Measurements from ENCODE around the gene C9orf40. TPM values are rescaled to one million over a fixed set of nuclear protein-coding genes. Genes with fewer than 3 reads are reported as not detected.

C9orf40 gene
- total RNA-seq, 2 donors from 2014 or later, result 3.0 to 4.5 TPM

GRCh38 chr9:74946686-74947085 is 6.0 kb downstream of the C9orf40 start:
- no peak overlapping the region for H3K4me3 ChIP-seq
- H3K36me3 ChIP-seq, result no peaks in the 10 kb centered on the region
- ATAC-seq (ENCODE audit: insufficient number of reproducible peaks, low FRiP score, low read depth) (no peak), DNase-seq (ENCODE audit: low spot score) (no peak)
- H3K27me3 ChIP-seq (replicated peaks; ENCODE audit: insufficient read depth), result no peaks in the 10 kb centered on the region
- no peaks in the 10 kb centered on the region for H3K9me3 ChIP-seq
- no peak overlapping the region for H3K27ac ChIP-seq
- no peak for TF ChIP-seq CTCF (IDR thresholded peaks at IDR 0.05)
- peaks cover 0 to 6% of the 10 kb centered on the region in 2 donors for H3K4me1 ChIP-seq (ENCODE audit: control insufficient read depth in 1 of 2, low read depth in 2 of 2)

DNA sequence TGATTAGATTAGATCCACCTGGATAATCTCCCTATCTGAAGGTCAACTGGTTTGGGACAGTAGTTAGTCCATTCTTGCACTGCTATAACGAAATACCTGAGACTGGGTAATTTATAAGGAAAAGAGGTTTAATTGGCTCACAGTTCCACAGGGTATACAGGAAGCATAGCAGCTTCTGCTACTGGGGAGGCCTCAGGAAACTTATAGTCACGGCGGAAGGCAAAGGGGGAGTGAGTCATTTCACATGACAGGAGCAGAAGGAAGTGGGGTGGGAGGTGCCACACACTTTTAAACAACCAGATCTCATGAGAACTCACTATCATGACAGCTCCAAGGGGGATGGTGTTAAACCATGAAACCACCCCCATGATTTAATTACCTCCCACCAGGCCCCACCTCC is 9.9 kb downstream of the C9orf40 start:
- H3K4me1 ChIP-seq (ENCODE audit: control insufficient read depth in 1 of 2, low read depth in 2 of 2), result no peaks in the 10 kb centered on the region
- H3K4me3 ChIP-seq, result no peak overlapping the region
- no peaks in the 10 kb centered on the region for H3K9me3 ChIP-seq
- ATAC-seq (ENCODE audit: insufficient number of reproducible peaks, low FRiP score, low read depth) (no peak), DNase-seq (ENCODE audit: low spot score) (no peak)
- H3K36me3 ChIP-seq, result no peaks in the 10 kb centered on the region
- H3K27ac ChIP-seq, result no peak overlapping the region
- no peaks in the 10 kb centered on the region for H3K27me3 ChIP-seq (replicated peaks; ENCODE audit: insufficient read depth)
- no peak for TF ChIP-seq CTCF (IDR thresholded peaks at IDR 0.05)

DNA sequence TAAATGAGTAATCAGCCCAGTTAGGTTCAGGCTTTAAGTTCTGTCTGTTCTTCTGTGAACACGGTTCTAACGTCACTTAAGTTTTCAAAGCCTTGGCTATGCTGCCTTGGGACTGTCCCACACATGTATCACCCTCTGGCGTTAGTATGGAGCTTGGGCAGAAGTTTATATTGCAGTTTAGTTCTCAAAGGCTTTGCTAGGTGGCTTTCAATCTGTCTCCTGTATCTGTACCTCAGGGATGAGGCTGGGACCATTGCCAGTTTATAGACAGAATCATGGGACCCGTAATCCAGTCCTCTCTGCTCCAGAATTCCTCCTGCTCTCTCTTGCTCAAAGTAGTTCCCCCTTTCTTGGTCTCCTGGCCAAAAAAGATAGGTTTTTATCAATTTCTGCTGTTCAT is 12.1 kb downstream of the C9orf40 start:
- H3K4me1 ChIP-seq (ENCODE audit: control insufficient read depth in 1 of 2, low read depth in 2 of 2), result no peaks in the 10 kb centered on the region
- no peak overlapping the region for H3K4me3 ChIP-seq
- no peak for ATAC-seq (ENCODE audit: insufficient number of reproducible peaks, low FRiP score, low read depth)
- H3K36me3 ChIP-seq, result no peaks in the 10 kb centered on the region
- no peak for TF ChIP-seq CTCF (IDR thresholded peaks at IDR 0.05)
- H3K27me3 ChIP-seq (replicated peaks; ENCODE audit: insufficient read depth), result no peaks in the 10 kb centered on the region
- H3K27ac ChIP-seq, result no peak overlapping the region
- DNase-seq (ENCODE audit: low spot score), result no peak
- H3K9me3 ChIP-seq, result no peaks in the 10 kb centered on the region

DNA sequence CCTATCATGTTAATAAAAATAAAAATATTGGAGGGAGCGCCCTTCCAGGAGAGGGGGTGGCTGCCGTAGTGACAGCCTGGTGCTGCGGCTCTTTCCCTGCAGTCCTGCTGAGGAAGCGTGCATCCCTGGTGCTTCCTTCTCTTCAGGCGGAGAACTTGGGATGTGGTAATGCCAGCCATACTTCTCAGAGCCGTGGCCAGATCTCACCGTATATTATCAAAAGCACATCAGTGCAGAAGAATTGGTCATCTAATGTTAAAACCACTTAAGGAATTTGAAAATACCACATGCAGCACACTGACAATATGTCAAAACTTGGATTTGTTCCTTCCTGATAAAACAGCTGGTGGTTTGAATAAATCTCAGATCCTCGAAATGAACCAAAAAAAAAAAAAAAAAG is 17.7 kb downstream of the C9orf40 start:
- H3K4me1 ChIP-seq (ENCODE audit: control insufficient read depth in 1 of 2, low read depth in 2 of 2), result no peaks in the 10 kb centered on the region
- no peak overlapping the region for H3K27ac ChIP-seq
- H3K36me3 ChIP-seq, result no peaks in the 10 kb centered on the region
- no peak for TF ChIP-seq CTCF (IDR thresholded peaks at IDR 0.05)
- no peak overlapping the region for H3K4me3 ChIP-seq
- ATAC-seq (ENCODE audit: insufficient number of reproducible peaks, low FRiP score, low read depth) (no peak), DNase-seq (ENCODE audit: low spot score) (no peak)
- H3K27me3 ChIP-seq (replicated peaks; ENCODE audit: insufficient read depth), result no peaks in the 10 kb centered on the region
- H3K9me3 ChIP-seq, result peaks cover 8% of the 10 kb centered on the region

GRCh38 chr9:74921737-74922136 is 31.0 kb downstream of the C9orf40 start:
- no peak for TF ChIP-seq CTCF (IDR thresholded peaks at IDR 0.05)
- no peak overlapping the region for H3K27ac ChIP-seq
- no peak for ATAC-seq (ENCODE audit: insufficient number of reproducible peaks, low FRiP score, low read depth)
- H3K4me3 ChIP-seq, result no peak overlapping the region
- H3K9me3 ChIP-seq, result no peaks in the 10 kb centered on the region
- no peaks in the 10 kb centered on the region for H3K4me1 ChIP-seq (ENCODE audit: control insufficient read depth in 1 of 2, low read depth in 2 of 2)
- no peaks in the 10 kb centered on the region for H3K36me3 ChIP-seq
- H3K27me3 ChIP-seq (replicated peaks; ENCODE audit: insufficient read depth), result no peaks in the 10 kb centered on the region
- DNase-seq (ENCODE audit: low spot score), result no peak

Measured in thoracic aorta (tissue), 2 donors.